Measurements from ENCODE around the gene ZNF19. TPM values are rescaled to one million over a fixed set of nuclear protein-coding genes. Genes with fewer than 3 reads are reported as not detected.

ZNF19 gene
- polyA plus RNA-seq, 4 donors, result 1.3 to 8.3 (median 1.9) TPM

GRCh38 chr16:71424626-71425025 is 64.5 kb downstream of the ZNF19 start:
- Histone ChIP-seq H3K27ac (ENCODE audit: low read depth in 1 of 3, low read length in 2 of 3) (no peak overlapping the region), H3K4me1 (ENCODE audit: control insufficient read depth in 3 of 3, insufficient read depth in 2 of 3, low read depth in 1 of 3, low read length in 2 of 3) (no peaks in the 10 kb centered on the region), H3K4me3 (ENCODE audit: low read depth in 1 of 3, low read length in 3 of 3) (no peak overlapping the region), H3K27me3 (ENCODE audit: control insufficient read depth in 3 of 3, insufficient read depth in 3 of 3, low read length in 3 of 3) (peaks cover 3 to 35% (median 18%) of the 10 kb centered on the region in 3 donors), H3K9me3 (ENCODE audit: control insufficient read depth in 2 of 2, insufficient read depth in 1 of 2, low read depth in 1 of 2, low read length in 1 of 2) (peaks cover 0 to 2% of the 10 kb centered on the region in 2 donors), H3K36me3 (ENCODE audit: control insufficient read depth in 3 of 3, insufficient read depth in 2 of 3, low read depth in 1 of 3, low read length in 3 of 3) (no peaks in the 10 kb centered on the region)
- WGBS, 3 donors, result 62 to 73% (median 70%) methylated on average over 6 of the region's 6 CpGs
- no peak for DNase-seq
- no peak for FAIRE-seq

GRCh38 chr16:71423865-71424264 is 65.3 kb downstream of the ZNF19 start:
- DNase-seq (no peak), FAIRE-seq (no peak)
- Histone ChIP-seq H3K4me3 (ENCODE audit: low read depth in 1 of 3, low read length in 3 of 3) (no peak overlapping the region), H3K4me1 (ENCODE audit: control insufficient read depth in 3 of 3, insufficient read depth in 2 of 3, low read depth in 1 of 3, low read length in 2 of 3) (no peaks in the 10 kb centered on the region), H3K27me3 (ENCODE audit: control insufficient read depth in 3 of 3, insufficient read depth in 3 of 3, low read length in 3 of 3) (peaks cover 3 to 30% (median 18%) of the 10 kb centered on the region in 3 donors), H3K27ac (ENCODE audit: low read depth in 1 of 3, low read length in 2 of 3) (no peak overlapping the region), H3K9me3 (ENCODE audit: control insufficient read depth in 2 of 2, insufficient read depth in 1 of 2, low read depth in 1 of 2, low read length in 1 of 2) (no peaks in the 10 kb centered on the region), H3K36me3 (ENCODE audit: control insufficient read depth in 3 of 3, insufficient read depth in 2 of 3, low read depth in 1 of 3, low read length in 3 of 3) (no peaks in the 10 kb centered on the region)
- 81 to 90% (median 81%) methylated on average over 7 of the region's 7 CpGs for WGBS, 3 donors

Other genes starting within 250 kb of the ZNF19 start
- gene CMTR2, start 199.9 kb downstream of the ZNF19 start, polyA plus RNA-seq, result 10 to 100 TPM in 3 of 4 donors, 1 to 10 TPM in 1; 8.7 to 36.3 (median 12.6) TPM
- gene CALB2, start 130.6 kb downstream of the ZNF19 start, polyA plus RNA-seq, result 1 to 10 TPM in 1 of 4 donors, not detected in 3; 3.3 TPM
- gene TLE7, start 47.3 kb downstream of the ZNF19 start, polyA plus RNA-seq, result not detected
- gene ZNF23, start 27.1 kb downstream of the ZNF19 start, polyA plus RNA-seq, result 10 to 100 TPM in 1 of 4 donors, 1 to 10 TPM in 3; 3.5 to 10.8 (median 4.9) TPM
- under 1 TPM in 2 of 4 donors, not detected in 2; 0.06 to 0.15 TPM for gene CHST4, start 37.1 kb upstream of the ZNF19 start, polyA plus RNA-seq
- under 1 TPM; 0.10 to 0.54 (median 0.26) TPM for gene TAT, start 87.8 kb upstream of the ZNF19 start, polyA plus RNA-seq
- gene MARVELD3, start 136.9 kb upstream of the ZNF19 start, polyA plus RNA-seq, result 10 to 100 TPM; 29.5 to 96.6 (median 40.6) TPM
- 10 to 100 TPM in 3 of 4 donors, 1 to 10 TPM in 1; 3.6 to 31.7 (median 16.1) TPM for gene PHLPP2, start 235.4 kb upstream of the ZNF19 start, polyA plus RNA-seq